Endothelial cell (in vitro differentiated cells): ENCODE data around the gene HMGCS2. TPM values are rescaled to one million over a fixed set of nuclear protein-coding genes. Genes with fewer than 3 reads are reported as not detected.
"Not testable (repeated sequence)": the region's sequence is repeated elsewhere in the genome, so short reads cannot be mapped to it uniquely, and the experiment has no call there.

Experiments used
- DNase-seq: peaks from one replicate; pipeline ENCODE4 v3.0.0; 2021; ENCODE audit warnings: low spot score
- H3K27ac Mint-ChIP-seq: one replicate; pipeline ENCODE4 v1.8.0; 2021; ENCODE audit warnings: mixed read lengths, inconsistent platforms; ENCODE audit not compliant: unreplicated experiment
- H3K27me3 Mint-ChIP-seq: one replicate; pipeline ENCODE4 v1.8.0; 2021; ENCODE audit warnings: mild to moderate bottlenecking, moderate library complexity, mixed read lengths, inconsistent platforms; ENCODE audit not compliant: unreplicated experiment
- H3K36me3 Mint-ChIP-seq: one replicate; pipeline ENCODE4 v1.8.0; 2021; ENCODE audit warnings: mild to moderate bottlenecking, low read depth, mixed read lengths, inconsistent platforms; ENCODE audit not compliant: unreplicated experiment
- H3K4me1 Mint-ChIP-seq: one replicate; pipeline ENCODE4 v1.8.0; 2021; ENCODE audit warnings: mild to moderate bottlenecking, mixed read lengths, inconsistent platforms; ENCODE audit not compliant: unreplicated experiment
- H3K4me3 Mint-ChIP-seq: one replicate; pipeline ENCODE4 v1.8.0; 2021; ENCODE audit warnings: mild to moderate bottlenecking, mixed read lengths, inconsistent platforms; ENCODE audit not compliant: unreplicated experiment
- H3K9me3 Mint-ChIP-seq: one replicate; pipeline ENCODE4 v1.8.0; 2021; ENCODE audit warnings: mixed read lengths, inconsistent platforms; ENCODE audit not compliant: unreplicated experiment
- total RNA-seq: library from RNA; stranded (reverse); fragmentation: NEBNext Ultra II Directional; extraction: Animal tissue kit (Norgen Biotek cat#: 25700); gene quantifications from one replicate; pipeline ENCODE4 v1.2.1, GENCODE V29; 2021; ENCODE audit not compliant: unreplicated experiment
- TF ChIP-seq, protein P1 (sequence below): fragments of 200-600 bp; sonication (generic); IDR thresholded peaks from one replicate; pipeline ENCODE4 v1.5.0; 2021; ENCODE audit warnings: antibody characterized with exemption; ENCODE audit not compliant: unreplicated experiment

The HMGCS2 gene
- total RNA-seq, 1 donor from 2014 or later, result not detected

DNA sequence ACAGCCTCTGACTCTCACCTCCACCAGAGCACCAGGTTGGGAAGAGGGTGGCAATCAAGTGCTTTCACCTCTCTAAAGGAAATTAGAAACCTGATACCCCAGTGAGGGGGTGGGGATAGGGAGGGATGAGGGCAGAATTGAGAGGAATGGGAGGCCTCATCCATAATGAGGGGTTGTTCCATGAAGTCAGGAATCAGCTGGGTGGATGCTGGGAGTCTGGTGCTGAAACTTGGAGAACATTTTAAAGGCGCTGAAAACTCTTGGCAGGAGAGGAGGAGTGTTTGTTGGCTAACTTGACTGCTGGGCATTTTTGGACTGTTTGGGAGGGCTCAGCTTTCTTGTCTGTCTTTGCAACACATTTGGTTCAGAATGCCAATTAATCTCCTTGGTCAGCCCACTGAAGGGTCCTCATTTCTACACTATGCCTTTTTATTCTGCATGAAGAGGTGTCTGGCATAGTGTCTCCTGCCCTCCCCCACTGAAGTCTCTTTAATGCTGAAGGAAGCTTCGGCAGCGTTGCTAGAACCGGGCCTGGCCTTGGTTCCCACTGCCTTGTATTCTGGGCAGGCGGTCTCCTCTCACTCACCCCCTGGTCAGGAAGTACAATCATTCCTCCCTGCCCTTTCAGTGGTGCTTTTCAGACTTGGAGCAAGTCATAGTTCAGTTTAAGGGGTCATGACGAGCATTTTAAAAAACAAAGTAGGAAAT is 54.8 kb downstream of the HMGCS2 start:
- Mint-ChIP-seq H3K27ac (peak overlapping the region; percentile 53), H3K36me3 (peaks cover 4% of the 10 kb centered on the region), H3K4me3 (peak overlapping the region; percentile 90), H3K27me3 (peaks cover 8% of the 10 kb centered on the region), H3K4me1 (peaks cover 51% of the 10 kb centered on the region), H3K9me3 (no peaks in the 10 kb centered on the region)
- DNase-seq, result no peak
- TF ChIP-seq, protein P1, sequence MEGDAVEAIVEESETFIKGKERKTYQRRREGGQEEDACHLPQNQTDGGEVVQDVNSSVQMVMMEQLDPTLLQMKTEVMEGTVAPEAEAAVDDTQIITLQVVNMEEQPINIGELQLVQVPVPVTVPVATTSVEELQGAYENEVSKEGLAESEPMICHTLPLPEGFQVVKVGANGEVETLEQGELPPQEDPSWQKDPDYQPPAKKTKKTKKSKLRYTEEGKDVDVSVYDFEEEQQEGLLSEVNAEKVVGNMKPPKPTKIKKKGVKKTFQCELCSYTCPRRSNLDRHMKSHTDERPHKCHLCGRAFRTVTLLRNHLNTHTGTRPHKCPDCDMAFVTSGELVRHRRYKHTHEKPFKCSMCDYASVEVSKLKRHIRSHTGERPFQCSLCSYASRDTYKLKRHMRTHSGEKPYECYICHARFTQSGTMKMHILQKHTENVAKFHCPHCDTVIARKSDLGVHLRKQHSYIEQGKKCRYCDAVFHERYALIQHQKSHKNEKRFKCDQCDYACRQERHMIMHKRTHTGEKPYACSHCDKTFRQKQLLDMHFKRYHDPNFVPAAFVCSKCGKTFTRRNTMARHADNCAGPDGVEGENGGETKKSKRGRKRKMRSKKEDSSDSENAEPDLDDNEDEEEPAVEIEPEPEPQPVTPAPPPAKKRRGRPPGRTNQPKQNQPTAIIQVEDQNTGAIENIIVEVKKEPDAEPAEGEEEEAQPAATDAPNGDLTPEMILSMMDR, result no peak

DNA sequence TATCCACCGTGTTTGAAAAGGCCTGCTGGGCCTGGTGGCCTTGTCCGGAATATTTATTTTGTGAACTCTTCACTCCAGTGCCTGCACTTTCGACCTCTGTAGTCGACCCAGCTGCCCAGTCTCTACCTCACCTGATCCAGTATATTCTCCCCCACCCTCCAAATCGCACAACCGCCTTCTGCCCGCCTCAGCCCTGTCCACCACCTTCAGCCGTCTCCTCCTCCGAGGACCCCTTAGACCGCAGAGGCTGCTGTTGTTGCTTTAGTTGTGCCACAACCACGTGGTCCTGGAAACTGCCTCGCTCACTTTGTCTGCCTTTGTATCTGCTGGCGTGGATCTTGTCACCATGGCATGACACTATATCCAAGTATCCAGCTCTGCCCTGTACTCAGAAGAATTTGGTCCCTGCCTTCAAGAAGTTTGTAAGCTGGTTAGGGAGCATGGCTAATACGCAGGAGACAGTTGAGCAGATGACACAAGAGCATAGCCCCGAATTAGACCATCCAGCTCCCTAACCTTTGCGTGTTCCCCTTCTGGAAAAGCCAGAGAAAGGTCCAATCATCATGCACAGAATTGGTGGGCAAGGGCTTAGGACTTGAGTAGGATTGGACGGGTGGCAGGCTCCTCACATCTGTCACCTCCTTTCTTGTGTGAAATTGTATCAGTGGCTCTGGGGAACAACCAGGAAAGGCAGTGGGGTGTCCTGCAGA is 55.5 kb downstream of the HMGCS2 start:
- DNase-seq, result no peak
- TF ChIP-seq, protein P1, result no peak
- H3K36me3 Mint-ChIP-seq, result peaks cover 4% of the 10 kb centered on the region
- H3K27me3 Mint-ChIP-seq, result peaks cover 8% of the 10 kb centered on the region
- H3K9me3 Mint-ChIP-seq, result no peaks in the 10 kb centered on the region
- peaks cover 44% of the 10 kb centered on the region for H3K4me1 Mint-ChIP-seq
- peak overlapping the region; percentile 90 for H3K4me3 Mint-ChIP-seq
- peak overlapping the region; percentile 53 for H3K27ac Mint-ChIP-seq

DNA sequence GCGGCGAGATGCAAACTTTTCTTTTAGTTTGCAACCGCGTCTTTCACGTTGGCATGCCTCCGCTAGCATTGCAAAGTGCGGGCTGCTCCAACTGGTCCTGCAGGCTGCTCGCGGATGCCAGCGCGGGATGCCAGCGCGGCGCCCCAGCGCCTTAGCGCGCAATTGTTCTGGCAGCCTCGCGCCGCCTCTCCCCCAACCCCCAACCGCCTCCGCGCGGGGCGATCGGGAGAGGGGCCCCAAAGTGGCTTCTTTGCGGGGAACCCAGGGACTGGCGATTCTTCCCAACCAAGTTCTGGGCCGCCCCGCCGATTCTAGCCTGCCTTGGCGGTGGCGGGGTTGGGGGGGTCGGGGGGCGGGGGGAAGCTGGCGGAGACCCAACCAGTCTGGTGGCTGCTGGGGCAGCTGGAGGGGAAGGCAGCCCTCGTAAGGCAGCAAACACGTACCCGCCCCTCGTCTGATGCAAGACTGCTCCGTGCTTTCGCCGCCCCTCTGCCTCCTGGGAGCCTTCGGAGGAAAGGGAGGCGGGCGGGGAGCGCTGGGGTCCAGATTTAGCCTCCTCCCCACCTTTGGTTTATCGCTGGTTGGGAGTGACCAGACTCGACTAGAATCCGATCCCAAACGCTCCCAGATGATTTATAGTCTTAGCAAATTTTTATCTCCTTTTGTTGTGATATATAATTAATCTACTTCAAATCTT is 56.2 kb downstream of the HMGCS2 start:
- peak; percentile 62 for DNase-seq
- Mint-ChIP-seq H3K4me1 (peaks cover 41% of the 10 kb centered on the region), H3K9me3 (no peaks in the 10 kb centered on the region), H3K27ac (peak overlapping the region; percentile 53), H3K4me3 (peak overlapping the region; percentile 95), H3K27me3 (peaks cover 8% of the 10 kb centered on the region), H3K36me3 (peaks cover 4% of the 10 kb centered on the region)
- TF ChIP-seq, protein P1, result no peak

DNA sequence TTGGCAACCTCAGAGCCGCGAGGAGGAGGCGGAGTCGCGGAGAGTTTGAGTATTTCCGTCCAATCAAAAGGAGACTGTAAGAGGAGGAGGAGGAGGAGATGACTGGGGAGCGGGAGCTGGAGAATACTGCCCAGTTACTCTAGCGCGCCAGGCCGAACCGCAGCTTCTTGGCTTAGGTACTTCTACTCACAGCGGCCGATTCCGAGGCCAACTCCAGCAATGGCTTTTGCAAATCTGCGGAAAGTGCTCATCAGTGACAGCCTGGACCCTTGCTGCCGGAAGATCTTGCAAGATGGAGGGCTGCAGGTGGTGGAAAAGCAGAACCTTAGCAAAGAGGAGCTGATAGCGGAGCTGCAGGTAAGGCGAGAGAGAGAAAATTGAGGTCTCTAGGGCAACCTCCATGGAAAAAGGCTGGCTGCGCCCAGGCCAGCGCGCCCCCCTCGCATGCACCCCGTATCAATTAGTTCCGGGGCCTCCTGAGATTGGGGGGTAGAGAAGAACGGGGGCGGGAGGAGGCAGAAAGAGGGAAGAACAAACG is 56.8 kb downstream of the HMGCS2 start, which contains the start of gene PHGDH:
PHGDH (plus strand) TSS at position 131 of the 538 bp plus-strand sequence; CDS start at position 220, 89 bp downstream.
- peaks cover 8% of the 10 kb centered on the region for H3K27me3 Mint-ChIP-seq
- TF ChIP-seq, protein P1, result no peak
- peak within 1 kb of the TSS; percentile 14 for H3K27ac Mint-ChIP-seq
- peaks cover 41% of the 10 kb centered on the region for H3K4me1 Mint-ChIP-seq
- no peaks in the 10 kb centered on the region for H3K9me3 Mint-ChIP-seq
- peak within 1 kb of the TSS; percentile 95 for H3K4me3 Mint-ChIP-seq
- DNase-seq, result peak; percentile 61
- H3K36me3 Mint-ChIP-seq, result peaks cover 4% of the 10 kb centered on the region

DNA sequence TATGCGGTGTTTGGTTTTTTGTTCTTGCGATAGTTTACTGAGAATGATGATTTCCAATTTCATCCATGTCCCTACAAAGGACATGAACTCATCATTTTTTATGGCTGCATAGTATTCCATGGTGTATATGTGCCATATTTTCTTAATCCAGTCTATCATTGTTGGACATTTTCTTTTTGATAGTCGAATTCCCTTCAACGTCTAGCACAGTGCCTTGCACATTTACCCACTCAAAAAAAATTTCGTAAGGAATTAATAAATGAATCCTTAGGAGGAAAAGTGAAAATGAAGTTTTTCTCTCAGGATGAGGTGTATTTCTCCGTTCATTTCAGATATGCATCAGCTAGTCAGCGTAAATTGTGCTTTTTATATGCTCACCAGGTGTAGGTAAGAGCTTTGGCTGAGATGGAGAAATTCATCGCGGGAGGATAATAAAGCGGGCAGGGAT is 57.3 kb downstream of the HMGCS2 start:
- H3K9me3 Mint-ChIP-seq, result not testable (repeated sequence)

DNA sequence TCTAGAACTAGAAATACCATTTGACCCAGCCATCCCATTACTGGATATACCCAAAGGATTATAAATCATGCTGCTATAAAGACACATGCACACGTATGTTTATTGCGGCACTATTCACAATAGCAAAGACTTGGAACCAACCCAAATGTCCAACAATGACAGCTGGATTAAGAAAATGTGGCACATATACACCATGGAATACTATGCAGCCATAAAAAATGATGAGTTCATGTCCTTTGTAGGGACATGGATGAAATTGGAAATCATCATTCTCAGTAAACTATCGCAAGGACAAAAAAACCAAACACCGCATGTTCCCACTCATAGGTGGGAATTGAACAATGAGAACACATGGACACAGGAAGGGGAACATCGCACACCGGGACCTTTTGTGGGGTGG is 62.1 kb downstream of the HMGCS2 start:
- not testable (repeated sequence) for H3K4me1 Mint-ChIP-seq

More for the DNA sequence above, 57.3 kb downstream of the HMGCS2 start:
- peaks cover 38% of the 10 kb centered on the region for H3K4me1 Mint-ChIP-seq
- not testable (repeated sequence) for DNase-seq, H3K27me3 Mint-ChIP-seq, H3K36me3 Mint-ChIP-seq
- peak overlapping the region; percentile 14 for H3K27ac Mint-ChIP-seq
- peak overlapping the region; percentile 95 for H3K4me3 Mint-ChIP-seq

More for the DNA sequence above, 62.1 kb downstream of the HMGCS2 start:
- not testable (repeated sequence) for DNase-seq, H3K27ac Mint-ChIP-seq, H3K4me3 Mint-ChIP-seq, H3K9me3 Mint-ChIP-seq, H3K36me3 Mint-ChIP-seq, H3K27me3 Mint-ChIP-seq
